Daoy (cell line): Measurements from ENCODE around the gene RPS2. TPM values are rescaled to one million over a fixed set of nuclear protein-coding genes. Genes with fewer than 3 reads are reported as not detected.
"Not testable (repeated sequence)": the region's sequence is repeated elsewhere in the genome, so short reads cannot be mapped to it uniquely, and the experiment has no call there.

Source experiments
- DNase-seq: peaks from one replicate; pipeline ENCODE4 v3.0.0-alpha.2; 2015; ENCODE audit warnings: low read depth
- total RNA-seq: library from RNA; depleted of rRNA; stranded (reverse); fragments of >200 nt; shearing (Covaris generic); gene quantifications from 2 replicates; pipeline ENCODE4 v1.2.3, GENCODE V29; 2014

RPS2 gene
- total RNA-seq, 1 experiment from 2014 or later: 2,369 TPM

DNA sequence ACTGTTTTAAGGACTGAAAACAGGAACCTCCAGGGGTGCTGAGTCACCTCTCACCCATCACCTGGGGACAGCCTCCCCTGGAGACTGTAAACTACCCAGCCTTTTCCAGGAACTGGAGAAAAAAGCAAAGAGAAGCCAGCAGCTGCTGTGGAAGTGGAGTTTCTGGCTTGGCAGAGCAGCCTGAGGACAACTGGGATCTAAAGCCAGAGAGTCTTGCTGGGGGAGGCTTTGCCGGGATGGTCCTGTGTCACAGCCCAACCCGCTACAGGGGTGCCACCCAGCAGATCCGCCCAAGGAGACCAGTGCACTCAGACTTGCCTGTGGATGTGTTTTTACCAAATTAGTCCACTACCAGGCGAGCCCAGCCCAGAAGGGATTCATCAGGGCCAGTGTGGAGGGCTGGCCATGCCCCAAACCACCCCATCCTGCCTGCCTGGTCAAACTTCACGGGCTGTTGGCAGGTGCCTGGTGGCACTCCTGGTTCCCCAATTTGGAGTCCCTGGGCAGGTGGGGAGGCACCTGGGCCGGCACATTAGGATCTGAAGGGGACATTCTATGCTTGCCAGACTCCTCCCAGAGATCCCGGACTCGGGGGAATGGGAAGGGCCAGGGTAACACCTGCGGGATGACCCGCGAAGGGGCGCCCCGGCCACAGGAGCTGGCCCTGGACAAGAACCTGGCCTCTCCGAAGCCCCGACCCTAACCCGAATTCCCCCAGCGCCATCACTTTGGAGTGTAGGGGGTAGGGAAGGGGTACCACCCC, 22.4 kb downstream of the RPS2 start:
- DNase-seq: peak; percentile 59

- DNase-seq: peak; percentile 91
These were observed 23.2 kb downstream of the RPS2 start for GRCh38 chr16:1941162-1942046.

- DNase-seq: no peak
These were observed 24.1 kb downstream of the RPS2 start for GRCh38 chr16:1940273-1941161.

DNA sequence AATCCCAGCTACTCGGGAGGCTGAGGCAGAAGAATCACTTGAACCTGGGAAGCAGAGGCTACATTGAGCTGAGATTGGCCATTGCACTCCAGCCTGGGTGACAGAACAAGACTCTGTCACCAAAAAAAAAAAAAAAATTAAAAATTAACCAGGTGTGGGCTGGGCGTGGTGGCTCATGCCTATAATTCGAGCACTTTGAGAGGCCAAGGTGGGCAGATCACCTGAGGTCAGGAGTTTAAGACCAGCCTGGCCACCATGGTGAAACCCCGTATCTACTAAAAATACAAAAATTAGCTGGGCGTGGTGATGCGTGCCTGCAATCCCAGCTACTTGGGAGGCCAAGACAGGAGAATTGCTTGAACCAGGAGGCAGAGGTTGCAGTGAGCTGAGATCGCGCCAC, 24.8 kb downstream of the RPS2 start:
- DNase-seq: not testable (repeated sequence)

DNA sequence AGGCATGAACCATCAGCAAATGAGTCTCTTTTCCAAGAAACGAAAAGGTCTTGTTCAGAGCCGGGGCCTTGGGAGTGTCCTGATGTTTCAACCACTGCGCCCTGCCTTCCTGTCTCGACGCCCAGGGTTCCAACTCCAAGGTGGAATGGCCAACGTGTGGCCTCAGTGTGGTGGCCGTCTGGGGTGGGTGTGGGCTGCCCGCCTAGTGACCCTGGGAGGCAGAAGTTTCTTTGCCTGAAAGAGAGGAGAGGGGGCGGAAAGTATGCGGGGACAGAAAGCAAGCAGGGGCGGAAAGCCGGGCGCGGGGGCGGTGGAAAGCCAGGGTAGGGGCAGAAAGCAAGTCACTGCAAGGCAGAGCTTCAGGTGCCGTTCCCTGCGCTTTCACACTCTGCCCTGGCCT, 25.7 kb downstream of the RPS2 start:
- DNase-seq: no peak

DNA sequence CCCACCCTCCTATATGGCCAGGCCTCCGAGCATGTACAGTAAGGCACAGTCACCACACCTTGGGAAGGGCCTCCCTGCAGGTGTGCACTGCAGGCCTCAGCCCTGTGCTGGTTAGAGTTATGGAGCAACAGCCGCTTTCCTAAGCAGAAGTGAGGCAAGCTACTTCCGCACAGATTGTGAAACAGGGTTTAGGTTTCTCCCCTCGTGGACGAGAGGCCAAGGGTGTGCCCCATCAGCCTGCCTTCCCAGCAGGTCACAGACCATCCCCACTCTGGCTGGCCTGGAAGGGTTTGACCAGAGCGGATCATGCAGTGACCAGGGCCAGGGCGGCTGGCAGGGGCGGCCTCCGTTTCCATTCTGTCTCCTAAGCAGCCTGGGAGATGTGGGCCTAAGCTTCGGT, 26.3 kb downstream of the RPS2 start:
- DNase-seq: no peak

GRCh38 chr16:1936945-1937479, 27.6 kb downstream of the RPS2 start:
- DNase-seq: no peak

DNA sequence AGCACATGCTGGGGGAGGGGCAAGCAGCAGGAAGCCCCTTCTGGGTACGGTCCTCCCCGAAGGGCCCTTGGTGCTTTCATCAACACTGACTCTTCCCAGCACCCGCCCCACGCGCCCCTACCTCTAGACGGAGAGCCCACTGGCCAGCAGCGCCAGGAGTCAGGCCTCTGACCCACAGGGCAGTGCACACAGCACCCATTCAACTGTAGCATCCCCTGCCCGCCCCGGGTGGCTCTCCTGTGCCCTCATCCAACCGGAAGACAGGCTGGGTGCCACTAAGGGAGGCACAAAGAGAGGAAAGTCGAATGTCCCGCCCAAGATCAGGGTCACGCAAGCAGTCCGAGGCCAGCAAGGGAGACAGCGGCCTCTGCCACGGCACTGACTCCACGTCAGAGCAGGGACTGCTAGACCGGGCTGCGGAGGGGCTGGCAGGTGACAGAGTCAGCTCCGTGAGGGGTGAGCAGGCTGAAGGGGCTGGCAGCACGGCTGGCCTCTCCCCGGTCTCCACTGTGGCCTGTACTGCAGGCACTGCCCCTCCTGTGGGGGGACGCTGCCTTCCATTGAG, 31.4 kb downstream of the RPS2 start:
- DNase-seq: no peak

- no peak for DNase-seq
These were observed 32.3 kb downstream of the RPS2 start for GRCh38 chr16:1932050-1933028.

- DNase-seq: no peak
These were observed 34.3 kb downstream of the RPS2 start for GRCh38 chr16:1930338-1930720.

DNA sequence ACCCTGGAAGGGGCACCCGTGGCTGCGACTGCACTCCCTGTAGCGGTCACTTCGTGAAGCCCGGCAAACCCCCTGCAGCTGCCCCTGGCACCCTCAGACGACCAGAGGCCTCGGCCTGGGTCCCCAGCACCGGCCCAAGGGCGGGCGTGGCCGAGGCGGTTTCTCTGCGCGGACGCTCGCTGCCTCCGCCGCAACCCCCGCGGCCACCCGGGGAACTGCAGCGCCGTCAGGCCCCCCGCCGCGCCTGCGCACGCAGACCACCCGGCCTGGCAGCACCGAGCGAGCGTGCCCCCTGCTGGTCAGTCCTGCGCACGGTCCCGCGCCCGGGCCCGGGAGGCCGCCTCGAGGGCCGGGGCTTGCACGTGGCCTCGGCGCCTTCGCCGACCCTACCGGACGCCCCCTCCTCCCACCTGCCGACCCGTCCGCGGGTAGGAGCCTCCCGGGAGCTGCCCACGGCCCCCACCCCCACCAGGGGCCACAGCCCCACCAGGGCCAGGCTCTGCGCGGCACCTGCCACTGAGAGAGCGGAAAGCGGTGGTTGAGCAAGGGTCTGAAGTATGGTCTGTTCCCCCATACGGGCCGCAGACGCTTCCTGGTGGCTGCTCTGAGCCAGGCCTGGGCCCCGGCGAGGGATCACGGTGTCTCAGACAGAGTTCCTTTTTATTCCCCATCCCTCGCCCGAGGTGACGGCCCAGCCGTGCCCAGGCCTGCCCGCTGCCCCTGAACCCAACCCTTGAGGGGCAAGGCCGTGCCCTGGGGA, 34.9 kb downstream of the RPS2 start:
- DNase-seq: peak; percentile 86

GRCh38 chr16:1929105-1929504, 35.5 kb downstream of the RPS2 start:
- DNase-seq: no peak

DNA sequence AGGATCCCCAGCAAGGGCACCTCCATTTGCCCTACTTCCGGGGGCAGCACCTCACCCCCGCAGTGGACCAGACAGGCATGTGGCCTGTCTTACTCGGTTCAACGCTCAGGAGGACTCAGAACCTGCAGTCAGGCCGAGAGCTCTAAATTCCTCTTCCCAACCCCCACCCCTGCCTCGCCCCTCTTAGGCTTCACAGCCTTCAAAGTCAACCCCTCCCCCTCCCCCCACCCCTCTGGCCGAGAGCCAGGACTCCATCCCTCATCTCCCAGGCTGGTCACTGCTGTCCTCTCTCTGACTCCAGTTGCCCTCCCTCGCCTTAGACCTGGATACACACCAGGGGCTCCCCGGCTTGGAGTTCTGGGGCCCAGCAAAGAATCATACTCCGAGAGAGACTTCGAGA, 38.4 kb downstream of the RPS2 start:
- DNase-seq: no peak

DNA sequence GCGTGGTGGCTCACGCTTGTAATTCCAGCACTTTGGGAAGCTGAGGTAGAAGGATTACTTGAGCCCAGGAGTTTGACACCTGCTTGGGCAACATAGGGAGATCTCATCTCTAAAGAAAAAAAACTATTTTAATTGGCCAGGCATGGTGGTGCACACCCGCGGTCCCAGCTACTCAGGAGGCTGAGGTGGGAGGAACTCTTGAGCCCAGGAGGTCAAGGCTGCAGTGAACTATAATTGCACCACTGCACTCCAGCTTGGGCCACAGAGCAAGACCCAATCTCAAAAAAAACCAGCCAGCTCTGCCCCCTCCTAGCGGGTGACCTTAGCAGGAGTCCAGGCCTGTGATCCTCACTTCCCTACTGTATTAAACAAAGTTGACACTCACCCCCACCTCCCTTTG, 40.5 kb downstream of the RPS2 start:
- DNase-seq: no peak

- peak; percentile 77 for DNase-seq
These were observed 41.2 kb downstream of the RPS2 start for GRCh38 chr16:1923299-1924034.

GRCh38 chr16:1922357-1922756, 42.3 kb downstream of the RPS2 start:
- no peak for DNase-seq

- peak; percentile 42 for DNase-seq
These were observed 43.9 kb downstream of the RPS2 start for GRCh38 chr16:1920727-1921171.

DNA sequence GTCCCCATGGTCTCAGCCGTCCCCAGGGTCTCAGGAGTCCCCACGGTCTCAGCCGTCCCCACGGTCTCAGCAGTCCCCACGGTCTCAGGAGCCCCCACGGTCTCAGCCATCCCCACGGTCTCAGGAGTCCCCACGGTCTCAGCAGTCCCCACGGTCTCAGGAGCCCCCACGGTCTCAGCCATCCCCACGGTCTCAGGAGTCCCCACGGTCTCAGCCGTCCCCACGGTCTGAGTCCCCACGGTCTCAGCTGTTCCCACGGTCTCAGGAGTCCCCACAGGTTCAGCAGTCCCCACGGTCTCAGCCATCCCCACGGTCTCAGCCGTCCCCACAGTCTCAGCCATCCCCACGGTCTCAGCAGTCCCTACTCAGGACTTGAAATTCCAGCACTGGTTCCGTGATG, 44.5 kb downstream of the RPS2 start:
- DNase-seq: not testable (repeated sequence)
